WTC11 (cell line): ENCODE measurements around the gene POGZ.

Experiments
- HMGA2 ChIP-seq: fragments of 250-450 bp; sonication (Bioruptor Pico); IDR thresholded peaks from 2 replicates; pipeline ENCODE4 v1.4.0; 2021; ENCODE audit warnings: mild to moderate bottlenecking, moderate library complexity
- MXD4 ChIP-seq: fragments of 250-450 bp; sonication (Bioruptor Pico); IDR thresholded peaks from 2 replicates; pipeline ENCODE4 v1.8.0; 2021; ENCODE audit warnings: mild to moderate bottlenecking, moderate library complexity, borderline replicate concordance
- NFATC4 ChIP-seq: fragments of 250-450 bp; sonication (Bioruptor Pico); IDR thresholded peaks from 2 replicates; pipeline ENCODE4 v1.9.0; 2021; ENCODE audit warnings: mild to moderate bottlenecking
- NFYB ChIP-seq: sonication (generic); formaldehyde crosslinking; conservative IDR thresholded peaks from 2 replicates; pipeline ENCODE4 v1.8.0; 2022; ENCODE audit warnings: low read depth, missing genetic modification reagents
- NR1H2 ChIP-seq: sonication (generic); formaldehyde crosslinking; IDR thresholded peaks from 2 replicates; pipeline ENCODE4 v1.9.0; 2021; ENCODE audit warnings: mild to moderate bottlenecking, moderate library complexity, missing genetic modification reagents
- ZNF232 ChIP-seq: sonication (generic); formaldehyde crosslinking; IDR thresholded peaks from 2 replicates; pipeline ENCODE4 v1.8.0; 2022; ENCODE audit warnings: mild to moderate bottlenecking, missing genetic modification reagents
- TF ChIP-seq, protein P1 (sequence below): sonication (generic); formaldehyde crosslinking; IDR thresholded peaks from 2 replicates; pipeline ENCODE4 v1.8.1; 2022; ENCODE audit warnings: missing genetic modification reagents, borderline replicate concordance
- TF ChIP-seq, protein P2 (sequence below): sonication (generic); formaldehyde crosslinking; IDR thresholded peaks from 2 replicates; pipeline ENCODE4 v1.8.0; 2022; ENCODE audit warnings: mild to moderate bottlenecking, missing genetic modification reagents
- TF ChIP-seq, protein P3 (sequence below): sonication (generic); formaldehyde crosslinking; IDR thresholded peaks from 2 replicates; pipeline ENCODE4 v1.8.0; 2022; ENCODE audit warnings: mild to moderate bottlenecking, missing genetic modification reagents
- TF ChIP-seq, protein P4 (sequence below): sonication (generic); formaldehyde crosslinking; IDR thresholded peaks from 2 replicates; pipeline ENCODE4 v1.8.1; 2023; ENCODE audit warnings: mild to moderate bottlenecking, missing genetic modification reagents, moderate library complexity
- TF ChIP-seq, protein P5 (sequence below): fragments of 200-600 bp; IDR thresholded peaks from 2 replicates; pipeline ENCODE4 v1.8.0; 2022; ENCODE audit warnings: antibody characterized with exemption
- TF ChIP-seq, protein P6 (sequence below): sonication (generic); formaldehyde crosslinking; IDR thresholded peaks from 2 replicates; pipeline ENCODE4 v1.8.1; 2023; ENCODE audit warnings: mild to moderate bottlenecking, moderate library complexity, missing genetic modification reagents
- TF ChIP-seq, protein P7 (sequence below): sonication (generic); formaldehyde crosslinking; conservative IDR thresholded peaks from 2 replicates; pipeline ENCODE4 v1.8.1; 2023; ENCODE audit warnings: mild to moderate bottlenecking, low read depth, missing genetic modification reagents, moderate library complexity

DNA sequence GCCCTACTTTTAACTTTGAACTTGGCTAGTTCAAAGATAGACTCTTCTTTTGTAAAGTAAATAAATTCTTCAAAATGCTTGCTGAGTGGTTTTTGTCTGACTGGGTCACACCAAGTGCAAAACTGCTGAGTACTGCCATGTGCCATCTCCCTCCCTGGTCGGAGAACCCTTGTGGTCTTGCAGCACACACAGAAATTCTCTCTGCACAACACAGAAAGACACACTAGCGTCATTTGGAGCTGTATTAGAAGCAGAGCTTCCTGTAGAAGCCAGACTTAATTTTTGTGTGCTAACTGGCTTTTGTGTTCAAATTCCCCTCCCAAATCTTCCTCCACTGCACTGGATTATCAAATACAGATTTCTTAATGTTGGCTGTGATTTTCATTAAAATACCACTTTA lies 57.4 kb downstream of the POGZ start:
- TF ChIP-seq MXD4 (no peak), NR1H2 (no peak), NFYB (CRISPR knock-in tag) (no peak), HMGA2 (CRISPR knock-in tag) (no peak), ZNF232 (no peak), NFATC4 (CRISPR knock-in tag) (no peak)
- TF ChIP-seq, protein P1, sequence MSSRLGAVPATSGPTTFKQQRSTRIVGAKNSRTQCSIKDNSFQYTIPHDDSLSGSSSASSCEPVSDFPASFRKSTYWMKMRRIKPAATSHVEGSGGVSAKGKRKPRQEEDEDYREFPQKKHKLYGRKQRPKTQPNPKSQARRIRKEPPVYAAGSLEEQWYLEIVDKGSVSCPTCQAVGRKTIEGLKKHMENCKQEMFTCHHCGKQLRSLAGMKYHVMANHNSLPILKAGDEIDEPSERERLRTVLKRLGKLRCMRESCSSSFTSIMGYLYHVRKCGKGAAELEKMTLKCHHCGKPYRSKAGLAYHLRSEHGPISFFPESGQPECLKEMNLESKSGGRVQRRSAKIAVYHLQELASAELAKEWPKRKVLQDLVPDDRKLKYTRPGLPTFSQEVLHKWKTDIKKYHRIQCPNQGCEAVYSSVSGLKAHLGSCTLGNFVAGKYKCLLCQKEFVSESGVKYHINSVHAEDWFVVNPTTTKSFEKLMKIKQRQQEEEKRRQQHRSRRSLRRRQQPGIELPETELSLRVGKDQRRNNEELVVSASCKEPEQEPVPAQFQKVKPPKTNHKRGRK (CRISPR knock-in tag), result no peak
- TF ChIP-seq, protein P2, sequence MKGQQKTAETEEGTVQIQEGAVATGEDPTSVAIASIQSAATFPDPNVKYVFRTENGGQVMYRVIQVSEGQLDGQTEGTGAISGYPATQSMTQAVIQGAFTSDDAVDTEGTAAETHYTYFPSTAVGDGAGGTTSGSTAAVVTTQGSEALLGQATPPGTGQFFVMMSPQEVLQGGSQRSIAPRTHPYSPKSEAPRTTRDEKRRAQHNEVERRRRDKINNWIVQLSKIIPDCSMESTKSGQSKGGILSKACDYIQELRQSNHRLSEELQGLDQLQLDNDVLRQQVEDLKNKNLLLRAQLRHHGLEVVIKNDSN (CRISPR knock-in tag), result no peak
- TF ChIP-seq, protein P3, sequence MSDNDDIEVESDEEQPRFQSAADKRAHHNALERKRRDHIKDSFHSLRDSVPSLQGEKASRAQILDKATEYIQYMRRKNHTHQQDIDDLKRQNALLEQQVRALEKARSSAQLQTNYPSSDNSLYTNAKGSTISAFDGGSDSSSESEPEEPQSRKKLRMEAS (CRISPR knock-in tag), result no peak
- TF ChIP-seq, protein P4, sequence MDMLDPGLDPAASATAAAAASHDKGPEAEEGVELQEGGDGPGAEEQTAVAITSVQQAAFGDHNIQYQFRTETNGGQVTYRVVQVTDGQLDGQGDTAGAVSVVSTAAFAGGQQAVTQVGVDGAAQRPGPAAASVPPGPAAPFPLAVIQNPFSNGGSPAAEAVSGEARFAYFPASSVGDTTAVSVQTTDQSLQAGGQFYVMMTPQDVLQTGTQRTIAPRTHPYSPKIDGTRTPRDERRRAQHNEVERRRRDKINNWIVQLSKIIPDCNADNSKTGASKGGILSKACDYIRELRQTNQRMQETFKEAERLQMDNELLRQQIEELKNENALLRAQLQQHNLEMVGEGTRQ, result no peak
- TF ChIP-seq, protein P5, sequence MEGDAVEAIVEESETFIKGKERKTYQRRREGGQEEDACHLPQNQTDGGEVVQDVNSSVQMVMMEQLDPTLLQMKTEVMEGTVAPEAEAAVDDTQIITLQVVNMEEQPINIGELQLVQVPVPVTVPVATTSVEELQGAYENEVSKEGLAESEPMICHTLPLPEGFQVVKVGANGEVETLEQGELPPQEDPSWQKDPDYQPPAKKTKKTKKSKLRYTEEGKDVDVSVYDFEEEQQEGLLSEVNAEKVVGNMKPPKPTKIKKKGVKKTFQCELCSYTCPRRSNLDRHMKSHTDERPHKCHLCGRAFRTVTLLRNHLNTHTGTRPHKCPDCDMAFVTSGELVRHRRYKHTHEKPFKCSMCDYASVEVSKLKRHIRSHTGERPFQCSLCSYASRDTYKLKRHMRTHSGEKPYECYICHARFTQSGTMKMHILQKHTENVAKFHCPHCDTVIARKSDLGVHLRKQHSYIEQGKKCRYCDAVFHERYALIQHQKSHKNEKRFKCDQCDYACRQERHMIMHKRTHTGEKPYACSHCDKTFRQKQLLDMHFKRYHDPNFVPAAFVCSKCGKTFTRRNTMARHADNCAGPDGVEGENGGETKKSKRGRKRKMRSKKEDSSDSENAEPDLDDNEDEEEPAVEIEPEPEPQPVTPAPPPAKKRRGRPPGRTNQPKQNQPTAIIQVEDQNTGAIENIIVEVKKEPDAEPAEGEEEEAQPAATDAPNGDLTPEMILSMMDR, result no peak
- TF ChIP-seq, protein P6, sequence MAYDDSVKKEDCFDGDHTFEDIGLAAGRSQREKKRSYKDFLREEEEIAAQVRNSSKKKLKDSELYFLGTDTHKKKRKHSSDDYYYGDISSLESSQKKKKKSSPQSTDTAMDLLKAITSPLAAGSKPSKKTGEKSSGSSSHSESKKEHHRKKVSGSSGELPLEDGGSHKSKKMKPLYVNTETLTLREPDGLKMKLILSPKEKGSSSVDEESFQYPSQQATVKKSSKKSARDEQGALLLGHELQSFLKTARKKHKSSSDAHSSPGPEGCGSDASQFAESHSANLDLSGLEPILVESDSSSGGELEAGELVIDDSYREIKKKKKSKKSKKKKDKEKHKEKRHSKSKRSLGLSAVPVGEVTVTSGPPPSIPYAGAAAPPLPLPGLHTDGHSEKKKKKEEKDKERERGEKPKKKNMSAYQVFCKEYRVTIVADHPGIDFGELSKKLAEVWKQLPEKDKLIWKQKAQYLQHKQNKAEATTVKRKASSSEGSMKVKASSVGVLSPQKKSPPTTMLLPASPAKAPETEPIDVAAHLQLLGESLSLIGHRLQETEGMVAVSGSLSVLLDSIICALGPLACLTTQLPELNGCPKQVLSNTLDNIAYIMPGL, result no peak
- TF ChIP-seq, protein P7, sequence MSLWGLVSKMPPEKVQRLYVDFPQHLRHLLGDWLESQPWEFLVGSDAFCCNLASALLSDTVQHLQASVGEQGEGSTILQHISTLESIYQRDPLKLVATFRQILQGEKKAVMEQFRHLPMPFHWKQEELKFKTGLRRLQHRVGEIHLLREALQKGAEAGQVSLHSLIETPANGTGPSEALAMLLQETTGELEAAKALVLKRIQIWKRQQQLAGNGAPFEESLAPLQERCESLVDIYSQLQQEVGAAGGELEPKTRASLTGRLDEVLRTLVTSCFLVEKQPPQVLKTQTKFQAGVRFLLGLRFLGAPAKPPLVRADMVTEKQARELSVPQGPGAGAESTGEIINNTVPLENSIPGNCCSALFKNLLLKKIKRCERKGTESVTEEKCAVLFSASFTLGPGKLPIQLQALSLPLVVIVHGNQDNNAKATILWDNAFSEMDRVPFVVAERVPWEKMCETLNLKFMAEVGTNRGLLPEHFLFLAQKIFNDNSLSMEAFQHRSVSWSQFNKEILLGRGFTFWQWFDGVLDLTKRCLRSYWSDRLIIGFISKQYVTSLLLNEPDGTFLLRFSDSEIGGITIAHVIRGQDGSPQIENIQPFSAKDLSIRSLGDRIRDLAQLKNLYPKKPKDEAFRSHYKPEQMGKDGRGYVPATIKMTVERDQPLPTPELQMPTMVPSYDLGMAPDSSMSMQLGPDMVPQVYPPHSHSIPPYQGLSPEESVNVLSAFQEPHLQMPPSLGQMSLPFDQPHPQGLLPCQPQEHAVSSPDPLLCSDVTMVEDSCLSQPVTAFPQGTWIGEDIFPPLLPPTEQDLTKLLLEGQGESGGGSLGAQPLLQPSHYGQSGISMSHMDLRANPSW, result no peak
